Prostate gland (tissue), 2 donors: ENCODE measurements around the gene RNPEP. TPM values are rescaled to one million over a fixed set of nuclear protein-coding genes. Genes with fewer than 3 reads are reported as not detected.
A peak's percentile ranks its signal among the peaks of the same experiment; 100 is the strongest.

Source experiments
- DNase-seq: peaks from one replicate; pipeline ENCODE4 v3.0.0-alpha.2; 2019; ENCODE audit warnings: low spot score
- H3K27ac ChIP-seq, 2 donors: fragments of 200-600 bp; sonication (generic); 2 replicates each; pipeline ENCODE4 v1.5.1; 2017 to 2019
- H3K27me3 ChIP-seq: fragments of 200-600 bp; sonication (generic); replicated peaks from 2 replicates; pipeline ENCODE4 v1.5.1; 2019; ENCODE audit not compliant: insufficient read depth
- H3K36me3 ChIP-seq, 2 donors: fragments of 200-600 bp; sonication (generic); 1 replicate in 1 of 2; 2 replicates in 1 of 2; pipeline versions ENCODE4 v1.5.1 to v1.8.1; 2017 to 2019
- H3K4me1 ChIP-seq: fragments of 200-600 bp; sonication (generic); replicated peaks from 2 replicates; pipeline ENCODE4 v1.5.1; 2019
- H3K4me3 ChIP-seq, 2 donors: fragments of 200-600 bp; sonication (generic); 2 replicates each; pipeline ENCODE4 v1.5.1; 2017 to 2019
- H3K9me3 ChIP-seq: fragments of 200-600 bp; sonication (generic); 2 replicates; pipeline ENCODE4 v1.5.1; 2017
- POLR2A ChIP-seq: fragments of 450-650 bp; IDR thresholded peaks from one replicate; pipeline ENCODE4 v1.6.1; 2016; ENCODE audit warnings: antibody characterized with exemption, mild to moderate bottlenecking
- POLR2AphosphoS5 ChIP-seq: sonication (generic); formaldehyde crosslinking; IDR thresholded peaks from one replicate; pipeline ENCODE4 v1.6.1; 2017; ENCODE audit warnings: antibody characterized with exemption
- WGBS: methylation state at CpG from one replicate; pipeline ENCODE4 v1.1.5; 2018; 5-methylcytosine and 5-hydroxymethylcytosine counted together
- intact Hi-C: fragments of 100-400 bp; cut with DNase I; formaldehyde crosslinking; loops from one replicate; pipeline ENCODE4 v1.14.2; 2022
- total RNA-seq, 2 donors: library from RNA; depleted of rRNA; stranded (reverse); fragments of >200 nt; gene quantifications; one replicate each; pipeline ENCODE4 v1.1.0, GENCODE V29; 2016
- TF ChIP-seq, protein P1 (sequence below), 4 experiments: fragments of 200-600 bp in 2 of 4; fragments of 450-650 bp in 2 of 4; sonication (generic) in 2 of 4; IDR thresholded peaks; 1 replicate in 3 of 4; 2 replicates in 1 of 4; pipeline ENCODE4 v1.5.1; 2016 to 2019; ENCODE audit warnings: antibody characterized with exemption in 4 of 4, mild to moderate bottlenecking in 2 of 4, moderate library complexity in 2 of 4

The RNPEP gene
- total RNA-seq, 2 donors from 2014 or later: 70.4 to 104 TPM

DNA sequence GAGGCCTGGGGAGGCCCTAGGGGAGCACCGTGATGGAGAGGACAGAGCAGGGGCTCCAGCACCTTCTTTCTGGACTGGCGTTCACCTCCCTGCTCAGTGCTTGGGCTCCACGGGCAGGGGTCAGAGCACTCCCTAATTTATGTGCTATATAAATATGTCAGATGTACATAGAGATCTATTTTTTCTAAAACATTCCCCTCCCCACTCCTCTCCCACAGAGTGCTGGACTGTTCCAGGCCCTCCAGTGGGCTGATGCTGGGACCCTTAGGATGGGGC is 33.2 kb downstream of the RNPEP start:
- H3K4me1 ChIP-seq: peaks cover 8% of the 10 kb centered on the region
- intact Hi-C loops: loop anchor here (10.0 kb wide), 1 partner anchor 99 kb away; no protein-coding TSS in a partner anchor
- DNase-seq: no peak
- no peak overlapping the region for H3K4me3 ChIP-seq
- H3K36me3 ChIP-seq: no peaks in the 10 kb centered on the region
- H3K9me3 ChIP-seq: no peaks in the 10 kb centered on the region
- TF ChIP-seq, protein P1, sequence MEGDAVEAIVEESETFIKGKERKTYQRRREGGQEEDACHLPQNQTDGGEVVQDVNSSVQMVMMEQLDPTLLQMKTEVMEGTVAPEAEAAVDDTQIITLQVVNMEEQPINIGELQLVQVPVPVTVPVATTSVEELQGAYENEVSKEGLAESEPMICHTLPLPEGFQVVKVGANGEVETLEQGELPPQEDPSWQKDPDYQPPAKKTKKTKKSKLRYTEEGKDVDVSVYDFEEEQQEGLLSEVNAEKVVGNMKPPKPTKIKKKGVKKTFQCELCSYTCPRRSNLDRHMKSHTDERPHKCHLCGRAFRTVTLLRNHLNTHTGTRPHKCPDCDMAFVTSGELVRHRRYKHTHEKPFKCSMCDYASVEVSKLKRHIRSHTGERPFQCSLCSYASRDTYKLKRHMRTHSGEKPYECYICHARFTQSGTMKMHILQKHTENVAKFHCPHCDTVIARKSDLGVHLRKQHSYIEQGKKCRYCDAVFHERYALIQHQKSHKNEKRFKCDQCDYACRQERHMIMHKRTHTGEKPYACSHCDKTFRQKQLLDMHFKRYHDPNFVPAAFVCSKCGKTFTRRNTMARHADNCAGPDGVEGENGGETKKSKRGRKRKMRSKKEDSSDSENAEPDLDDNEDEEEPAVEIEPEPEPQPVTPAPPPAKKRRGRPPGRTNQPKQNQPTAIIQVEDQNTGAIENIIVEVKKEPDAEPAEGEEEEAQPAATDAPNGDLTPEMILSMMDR (IDR thresholded peaks at IDR 0.05): no peak
- no peak for TF ChIP-seq POLR2A
- TF ChIP-seq POLR2AphosphoS5: no peak
- no peaks in the 10 kb centered on the region for H3K27me3 ChIP-seq
- peak overlapping the region; percentile 23 to 57 for H3K27ac ChIP-seq
- 51% methylated on average over 3 of the region's 3 CpGs for WGBS

DNA sequence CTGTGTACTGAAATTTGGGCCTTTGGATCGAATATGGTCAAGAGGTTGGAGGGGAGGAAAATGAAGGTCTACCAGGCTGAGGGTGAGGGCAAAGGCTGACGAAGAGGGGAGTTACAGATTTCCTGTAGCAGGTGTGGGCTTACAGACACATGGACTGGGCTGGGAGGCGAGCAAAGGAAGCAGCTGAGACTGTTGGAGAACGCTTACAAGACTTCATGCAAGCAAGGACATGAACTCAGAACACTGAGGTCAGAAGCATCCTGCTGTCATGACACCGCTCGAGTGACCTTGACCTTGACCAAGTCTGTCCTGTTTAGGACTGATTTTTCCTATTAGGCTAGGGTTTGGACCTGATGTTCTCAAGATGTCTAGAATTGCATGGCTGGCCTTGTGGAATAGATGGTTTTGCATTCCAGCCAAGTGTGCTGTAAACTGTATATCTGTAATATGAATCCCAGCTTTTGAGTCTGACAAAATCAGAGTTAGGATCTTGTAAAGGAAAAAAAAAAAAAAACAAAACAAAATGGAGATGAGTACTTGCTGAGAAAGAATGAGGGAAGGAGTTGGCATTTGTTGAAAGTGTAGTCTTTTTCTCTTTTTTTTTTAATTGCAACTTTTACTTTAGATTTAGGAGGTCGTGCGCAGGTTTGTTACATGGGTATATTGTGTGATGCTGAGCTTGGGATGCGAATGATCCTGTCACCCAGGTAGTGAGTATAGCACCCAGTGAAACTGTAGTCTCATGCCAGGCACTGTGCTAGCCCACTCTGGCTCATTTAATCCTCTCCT is 33.8 kb downstream of the RNPEP start:
- Histone ChIP-seq H3K9me3 (no peaks in the 10 kb centered on the region), H3K36me3 (no peaks in the 10 kb centered on the region), H3K27ac (peak overlapping the region; percentile 23 to 87), H3K27me3 (no peaks in the 10 kb centered on the region), H3K4me1 (peaks cover 8% of the 10 kb centered on the region), H3K4me3 (no peak overlapping the region)
- no peak for TF ChIP-seq POLR2A
- no peak for TF ChIP-seq POLR2AphosphoS5
- TF ChIP-seq, protein P1 (IDR thresholded peaks at IDR 0.05): no peak
- WGBS: 81% methylated on average over 9 of the region's 9 CpGs
- DNase-seq: no peak
- intact Hi-C loops: loop anchor here (10.0 kb wide), 1 partner anchor 99 kb away; no protein-coding TSS in a partner anchor

DNA sequence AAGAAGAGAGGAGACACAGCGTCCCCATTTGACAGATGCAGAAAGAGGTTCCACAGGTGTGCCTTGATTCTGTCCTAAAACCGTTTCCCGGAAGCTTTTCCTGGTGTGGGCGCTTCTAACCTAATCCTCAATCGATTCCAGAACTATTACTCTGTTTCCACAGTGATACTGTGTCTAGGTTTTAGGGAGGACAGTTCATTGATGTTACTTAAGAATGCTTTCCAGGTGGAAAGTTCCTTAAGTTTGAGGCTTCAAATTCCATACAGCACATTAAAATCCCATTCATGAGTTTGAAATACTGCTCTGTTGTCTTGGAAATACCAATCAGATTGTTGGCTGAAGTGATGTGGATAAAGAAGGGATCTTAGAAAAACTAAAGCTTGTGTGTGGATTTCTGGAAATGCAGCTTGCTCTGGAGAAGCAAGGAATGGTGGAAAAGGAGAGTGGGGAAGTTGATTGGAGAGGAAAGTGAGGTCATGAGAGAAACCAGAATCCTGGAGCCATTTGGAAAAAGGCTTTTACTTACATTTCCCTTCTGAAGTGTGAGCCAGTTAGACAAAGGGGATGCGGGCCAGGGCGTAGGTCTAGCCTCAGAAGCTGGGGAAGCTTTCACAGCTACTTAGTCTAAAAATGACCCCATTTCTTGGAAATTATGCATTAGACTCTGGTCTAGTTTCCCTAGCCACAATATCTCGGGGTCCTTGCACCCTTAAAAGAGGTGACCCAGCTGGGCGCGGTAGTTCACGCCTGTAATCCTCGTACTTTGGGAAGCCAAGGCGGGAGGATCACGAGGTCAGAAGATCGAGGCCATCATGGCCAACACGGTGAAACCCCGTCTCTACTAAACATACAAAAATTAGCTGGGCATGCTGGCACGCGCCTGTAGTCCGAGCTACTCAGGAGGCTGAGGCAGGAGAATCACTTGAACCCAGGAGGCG is 34.6 kb downstream of the RNPEP start:
- TF ChIP-seq POLR2AphosphoS5 (no peak), POLR2A (no peak)
- TF ChIP-seq, protein P1 (IDR thresholded peaks at IDR 0.05): no peak
- Histone ChIP-seq H3K4me1 (peaks cover 8% of the 10 kb centered on the region), H3K27ac (peak overlapping the region; percentile 87 to 91), H3K4me3 (no peak overlapping the region), H3K36me3 (no peaks in the 10 kb centered on the region), H3K9me3 (no peaks in the 10 kb centered on the region), H3K27me3 (no peaks in the 10 kb centered on the region)
- DNase-seq: no peak
- 87% methylated on average over 21 of the region's 21 CpGs for WGBS
- intact Hi-C loops: loop anchor here (10.0 kb wide), 1 partner anchor 98 kb away; no protein-coding TSS in a partner anchor

DNA sequence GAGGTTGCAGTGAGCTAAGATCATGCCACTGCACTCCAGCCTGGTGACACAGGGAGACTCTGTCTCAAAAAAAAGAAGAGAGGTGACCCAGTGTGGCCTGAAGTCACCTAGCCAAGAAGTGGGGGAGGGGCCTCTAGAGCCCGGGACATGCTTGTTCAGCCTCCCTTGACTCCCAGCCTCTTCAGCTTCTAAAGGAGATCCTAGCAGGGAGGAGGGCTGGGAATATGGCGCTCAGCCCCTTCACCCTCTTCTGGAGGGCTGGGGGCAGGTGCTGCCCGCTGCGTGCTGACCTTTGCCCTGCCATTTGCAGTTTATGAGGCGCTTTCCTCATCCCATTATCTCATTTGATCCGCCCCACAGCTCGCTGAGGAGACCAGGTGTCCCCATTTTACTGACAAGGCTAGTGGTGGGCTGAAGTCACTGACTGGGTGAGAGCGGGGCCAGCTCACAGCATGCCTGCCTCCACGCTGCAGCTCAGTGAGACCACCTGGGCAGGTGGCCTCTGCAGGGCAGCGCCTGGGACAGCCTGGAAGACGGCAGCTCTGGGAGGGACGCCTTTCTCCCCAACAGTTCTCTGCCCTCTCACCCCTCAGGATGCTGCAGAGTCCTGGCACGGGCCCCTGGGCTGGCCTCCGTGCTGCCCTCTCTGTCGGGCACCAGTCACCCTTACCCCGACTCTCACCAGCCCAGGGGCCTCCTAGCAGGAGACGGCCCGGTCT is 35.5 kb downstream of the RNPEP start:
- Histone ChIP-seq H3K4me1 (peaks cover 8% of the 10 kb centered on the region), H3K36me3 (no peaks in the 10 kb centered on the region), H3K27me3 (no peaks in the 10 kb centered on the region), H3K27ac (peak overlapping the region; percentile 87 to 91), H3K9me3 (no peaks in the 10 kb centered on the region), H3K4me3 (no peak overlapping the region)
- WGBS: 63% methylated on average over 18 of the region's 18 CpGs
- TF ChIP-seq, protein P1 (IDR thresholded peaks at IDR 0.05): no peak
- TF ChIP-seq POLR2AphosphoS5: no peak
- no peak for TF ChIP-seq POLR2A
- intact Hi-C loops: loop anchor here (10.0 kb wide), 1 partner anchor 97 kb away; no protein-coding TSS in a partner anchor
- DNase-seq: no peak
